ENCODE measurements around the gene RASA3. TPM values are rescaled to one million over a fixed set of nuclear protein-coding genes. Genes with fewer than 3 reads are reported as not detected.

Gene RASA3
- total and polyA plus RNA-seq, 2 donors = 17.8 to 26.3 TPM

DNA sequence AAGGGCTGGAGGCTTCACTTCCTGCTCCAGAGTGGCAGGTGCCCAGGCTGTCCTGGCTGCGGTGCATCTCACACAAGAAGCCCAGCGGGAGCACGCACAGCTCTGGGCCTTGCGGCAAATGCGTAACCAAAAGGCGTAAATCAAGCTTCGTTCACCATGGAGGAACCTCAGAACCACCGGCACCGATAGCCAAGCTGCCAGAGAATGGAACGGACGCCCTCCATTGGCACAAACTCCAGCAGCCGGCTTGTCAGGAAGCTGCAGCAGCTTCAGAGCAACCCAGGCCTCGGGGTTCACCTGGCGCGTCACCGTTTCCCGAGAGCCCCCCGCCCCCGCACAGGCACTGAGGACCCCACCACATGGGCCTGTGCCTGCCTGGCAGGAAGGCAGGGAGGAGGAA lies 76.7 kb downstream of the RASA3 start:
- WGBS = 95% methylated on average over 19 of the region's 19 CpGs
- H3K27ac ChIP-seq (ENCODE audit: low read depth) = no peak overlapping the region
- DNase-seq (ENCODE audit: extremely low spot score) = no peak
- no peaks in the 10 kb centered on the region for H3K36me3 ChIP-seq (ENCODE audit: insufficient read depth)
- no peaks in the 10 kb centered on the region for H3K4me1 ChIP-seq (ENCODE audit: insufficient read depth)
- no peak overlapping the region for H3K4me3 ChIP-seq (ENCODE audit: low read depth, low read length)

DNA sequence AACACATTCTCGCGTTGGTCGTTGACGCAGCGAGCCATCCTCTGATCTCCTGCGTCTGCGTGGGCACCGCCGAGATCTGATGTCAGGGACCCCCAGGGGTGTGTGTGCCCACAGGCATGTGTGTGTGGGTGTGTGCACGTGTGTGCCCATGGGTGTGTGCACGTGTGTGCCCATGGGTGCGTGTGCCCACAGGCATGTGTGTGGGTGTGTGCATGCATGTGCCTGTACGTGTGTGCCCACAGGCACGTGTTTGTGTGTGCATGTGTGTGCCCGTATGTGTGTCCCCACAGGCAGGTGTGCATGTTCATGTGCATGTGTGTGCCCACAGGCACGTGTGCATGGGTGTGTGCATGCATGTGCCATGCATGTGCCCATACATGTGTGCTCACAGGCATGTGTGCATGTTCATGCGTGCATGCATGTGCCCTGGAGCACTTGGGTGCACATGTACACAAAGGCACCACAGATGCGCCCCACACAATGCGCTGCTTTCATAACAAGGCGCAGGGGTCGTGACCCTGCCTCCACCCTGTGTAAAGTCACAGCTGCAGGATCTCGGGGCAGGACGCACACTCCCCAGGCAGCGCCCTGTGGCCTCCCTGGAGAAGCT lies 77.5 kb downstream of the RASA3 start:
- Histone ChIP-seq H3K36me3 (ENCODE audit: insufficient read depth) (no peaks in the 10 kb centered on the region), H3K4me1 (ENCODE audit: insufficient read depth) (no peaks in the 10 kb centered on the region), H3K4me3 (ENCODE audit: low read depth, low read length) (no peak overlapping the region), H3K27ac (ENCODE audit: low read depth) (no peak overlapping the region)
- WGBS = 91% methylated on average over 24 of the region's 24 CpGs
- no peak for DNase-seq (ENCODE audit: extremely low spot score)

DNA sequence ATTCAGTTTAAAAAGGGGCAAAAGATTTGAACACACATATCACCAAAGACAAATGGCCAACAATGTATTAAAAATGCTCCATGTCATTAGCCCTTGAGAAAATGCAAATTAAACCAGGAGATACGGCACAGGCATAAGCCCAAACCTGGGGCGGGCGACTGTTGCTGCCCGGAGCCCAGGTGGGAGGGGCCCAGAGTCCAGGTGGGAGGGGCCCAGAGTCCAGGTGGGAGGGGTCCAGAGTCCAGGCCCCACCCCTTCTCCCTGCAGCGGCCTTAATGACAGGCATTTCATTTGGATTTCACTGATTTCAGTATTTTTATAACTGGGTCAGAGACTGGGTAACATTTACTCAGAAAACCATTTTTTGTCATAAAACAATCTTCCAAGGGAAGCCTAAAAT lies 78.2 kb downstream of the RASA3 start:
- Histone ChIP-seq H3K4me3 (ENCODE audit: low read depth, low read length) (no peak overlapping the region), H3K27ac (ENCODE audit: low read depth) (no peak overlapping the region), H3K4me1 (ENCODE audit: insufficient read depth) (no peaks in the 10 kb centered on the region), H3K36me3 (ENCODE audit: insufficient read depth) (no peaks in the 10 kb centered on the region)
- 77% methylated on average over 5 of the region's 5 CpGs for WGBS
- DNase-seq (ENCODE audit: extremely low spot score) = no peak

DNA sequence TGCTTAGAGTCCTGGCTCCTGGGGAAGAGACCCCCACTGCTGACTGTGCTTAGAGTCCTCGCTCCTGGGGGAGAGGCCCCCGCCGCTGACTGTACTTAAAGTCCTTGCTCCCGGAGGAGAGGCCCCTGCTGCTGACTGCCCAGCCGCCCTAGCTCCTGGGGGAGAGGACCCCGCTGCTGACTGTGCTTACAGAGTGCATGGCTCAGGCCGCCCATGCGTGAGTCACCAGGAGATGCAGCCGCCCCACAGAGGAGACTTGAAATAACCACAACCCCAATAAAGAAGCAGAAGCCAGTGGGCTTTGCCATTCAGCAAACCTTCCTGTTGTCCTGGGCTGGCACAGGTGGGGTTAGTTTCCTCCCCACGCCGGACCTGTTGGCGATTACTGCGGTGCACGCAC lies 79.4 kb downstream of the RASA3 start:
- H3K36me3 ChIP-seq (ENCODE audit: insufficient read depth) = no peaks in the 10 kb centered on the region
- H3K4me3 ChIP-seq (ENCODE audit: low read depth, low read length) = no peak overlapping the region
- DNase-seq (ENCODE audit: extremely low spot score) = no peak
- H3K4me1 ChIP-seq (ENCODE audit: insufficient read depth) = no peaks in the 10 kb centered on the region
- 82% methylated on average over 14 of the region's 14 CpGs for WGBS
- no peak overlapping the region for H3K27ac ChIP-seq (ENCODE audit: low read depth)

DNA sequence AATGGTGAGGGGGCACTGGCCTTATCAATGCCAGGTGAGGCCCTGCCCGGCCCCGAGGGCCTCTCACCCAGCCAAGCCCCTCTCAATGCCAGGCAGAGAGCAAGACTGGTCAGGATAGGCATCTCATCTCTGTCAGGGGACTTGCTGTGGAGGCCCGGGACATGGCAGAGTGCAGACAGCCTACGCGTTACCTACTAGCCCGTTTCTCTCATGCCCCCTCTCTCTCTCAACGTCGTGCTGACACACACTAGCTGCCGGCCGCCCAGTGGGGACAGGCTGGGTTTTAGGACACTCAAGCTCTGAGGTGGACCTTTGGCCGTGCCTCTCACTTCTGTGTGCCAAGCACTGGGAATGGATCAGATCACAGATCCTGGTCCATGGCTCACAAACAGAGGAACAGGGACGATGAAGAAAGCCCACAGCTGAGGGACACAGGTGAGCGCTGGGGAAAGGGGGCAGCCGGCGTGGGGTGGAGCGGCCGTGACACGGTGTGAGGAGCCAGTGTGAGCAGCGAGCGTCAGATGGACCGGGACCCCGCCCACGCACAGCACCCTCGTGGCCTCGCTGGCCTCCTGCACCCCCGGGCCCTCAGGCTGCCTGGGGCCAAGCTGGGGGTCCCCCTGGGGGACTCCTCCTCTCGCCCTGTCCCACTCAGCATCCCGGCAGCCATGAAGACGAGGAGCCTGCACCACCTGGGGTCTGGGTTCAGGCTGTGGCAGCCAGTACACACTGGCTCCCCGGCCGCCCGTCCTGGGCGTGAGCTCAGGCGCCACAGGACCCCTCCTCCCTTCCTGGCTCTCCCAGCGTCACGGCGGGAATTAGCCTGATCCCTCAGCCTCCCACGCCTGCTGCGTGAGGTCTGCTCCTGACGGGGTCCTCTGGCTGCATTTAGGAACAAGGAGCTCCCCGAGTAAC lies 81.6 kb downstream of the RASA3 start:
- H3K4me1 ChIP-seq (ENCODE audit: insufficient read depth) = no peaks in the 10 kb centered on the region
- WGBS = 89% methylated on average over 40 of the region's 41 CpGs

DNA sequence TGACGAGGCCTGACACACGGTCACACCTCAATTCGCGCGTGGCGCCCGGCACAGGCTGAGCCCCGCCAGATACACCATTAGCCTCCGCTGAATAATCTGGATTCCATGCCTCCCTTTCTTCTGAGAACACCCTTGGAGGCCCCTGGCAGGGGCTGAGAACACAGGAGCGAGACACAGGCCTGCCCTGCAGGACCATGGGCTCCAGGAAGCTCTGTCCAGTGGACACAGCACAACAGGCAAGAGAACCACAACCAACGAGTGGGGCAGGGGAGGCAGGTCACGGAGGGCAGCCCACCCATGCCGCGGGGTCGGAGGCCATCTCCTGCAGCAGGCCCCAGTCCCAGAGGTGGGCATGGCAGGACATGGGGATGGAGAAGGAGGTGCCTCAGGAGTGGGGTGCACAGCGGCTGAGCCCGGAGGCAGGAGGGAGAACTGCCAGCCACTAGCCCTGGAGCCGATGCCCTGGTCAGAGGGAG lies 82.8 kb downstream of the RASA3 start:
- H3K4me1 ChIP-seq (ENCODE audit: insufficient read depth) = no peaks in the 10 kb centered on the region
- H3K4me3 ChIP-seq (ENCODE audit: low read depth, low read length) = no peak overlapping the region
- H3K27ac ChIP-seq (ENCODE audit: low read depth) = no peak overlapping the region
- DNase-seq (ENCODE audit: extremely low spot score) = no peak
- 92% methylated on average over 18 of the region's 18 CpGs for WGBS
- H3K36me3 ChIP-seq (ENCODE audit: insufficient read depth) = no peaks in the 10 kb centered on the region

More for the DNA sequence above, 81.6 kb downstream of the RASA3 start:
- no peak overlapping the region for H3K27ac ChIP-seq (ENCODE audit: low read depth)
- H3K36me3 ChIP-seq (ENCODE audit: insufficient read depth) = no peaks in the 10 kb centered on the region
- DNase-seq (ENCODE audit: extremely low spot score) = no peak
- H3K4me3 ChIP-seq (ENCODE audit: low read depth, low read length) = no peak overlapping the region

DNA sequence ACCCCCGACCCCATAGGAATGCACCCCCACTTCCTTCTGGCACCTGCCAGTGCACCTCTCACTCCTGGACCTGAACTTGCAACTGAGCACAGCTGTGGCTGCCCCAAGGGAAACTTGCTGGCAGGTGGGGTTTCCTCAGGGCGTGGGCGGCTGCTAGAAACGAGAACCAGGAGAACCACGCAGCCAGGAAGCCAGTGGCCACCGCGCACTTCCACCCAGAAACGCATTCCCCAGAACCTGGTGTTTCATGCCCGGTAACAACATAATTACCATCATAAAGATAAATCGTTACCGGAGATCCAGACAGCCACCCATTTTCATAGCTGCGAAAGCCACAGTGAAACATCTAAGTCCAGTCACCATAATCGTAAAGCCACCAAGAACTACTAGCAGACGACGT lies 83.4 kb downstream of the RASA3 start:
- no peaks in the 10 kb centered on the region for H3K36me3 ChIP-seq (ENCODE audit: insufficient read depth)
- no peak for DNase-seq (ENCODE audit: extremely low spot score)
- no peak overlapping the region for H3K4me3 ChIP-seq (ENCODE audit: low read depth, low read length)
- no peaks in the 10 kb centered on the region for H3K4me1 ChIP-seq (ENCODE audit: insufficient read depth)
- WGBS = 78% methylated on average over 15 of the region's 15 CpGs
- H3K27ac ChIP-seq (ENCODE audit: low read depth) = no peak overlapping the region

DNA sequence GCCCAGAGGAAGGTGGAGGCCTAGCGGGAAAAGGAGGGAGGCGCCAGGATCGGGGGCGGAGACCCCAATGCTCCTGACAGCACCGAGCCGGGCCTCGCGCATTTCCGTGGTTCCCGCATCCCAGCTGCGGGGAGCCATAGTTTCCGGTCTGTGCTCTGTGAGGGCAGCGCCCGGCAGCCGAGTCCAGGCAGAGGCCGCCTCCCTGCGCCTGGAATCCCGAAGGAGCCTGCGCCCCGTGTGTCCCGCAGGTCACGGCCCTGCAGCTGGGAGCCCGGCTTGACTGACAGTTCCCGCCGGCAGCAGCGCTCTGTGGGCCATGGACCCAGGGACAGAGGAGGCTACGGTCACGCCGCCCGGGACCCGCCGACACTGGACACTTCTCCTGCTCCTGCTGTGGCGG lies 84.0 kb downstream of the RASA3 start:
- H3K36me3 ChIP-seq (ENCODE audit: insufficient read depth) = no peaks in the 10 kb centered on the region
- no peaks in the 10 kb centered on the region for H3K4me1 ChIP-seq (ENCODE audit: insufficient read depth)
- H3K27ac ChIP-seq (ENCODE audit: low read depth) = no peak overlapping the region
- no peak for DNase-seq (ENCODE audit: extremely low spot score)
- WGBS = 90% methylated on average over 33 of the region's 33 CpGs
- no peak overlapping the region for H3K4me3 ChIP-seq (ENCODE audit: low read depth, low read length)

DNA sequence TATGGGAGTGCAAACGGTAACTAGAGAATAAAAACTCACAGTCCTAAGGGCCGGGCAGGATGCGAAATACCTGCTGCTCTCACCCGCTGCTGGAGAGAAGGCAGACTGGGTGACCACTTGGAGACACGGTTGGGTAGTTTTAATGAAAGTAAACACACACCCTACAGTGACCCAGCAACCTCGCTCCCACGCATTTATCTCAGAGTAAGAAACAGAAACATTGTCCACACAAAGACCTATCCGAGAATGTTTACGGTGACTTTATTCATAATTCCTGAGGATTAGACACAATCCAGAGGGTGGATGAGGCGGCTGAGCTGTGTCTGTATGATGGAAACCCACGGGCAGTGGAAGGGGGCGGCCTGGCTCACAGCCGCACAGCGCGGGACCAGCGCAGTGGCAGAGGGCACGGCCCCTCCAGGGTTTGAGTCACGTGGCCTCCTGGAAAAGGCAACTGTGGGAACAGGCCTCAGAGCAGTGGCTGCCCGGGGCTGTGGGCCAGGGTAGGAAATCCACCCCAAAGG lies 85.0 kb downstream of the RASA3 start:
- Histone ChIP-seq H3K27ac (ENCODE audit: low read depth) (no peak overlapping the region), H3K36me3 (ENCODE audit: insufficient read depth) (no peaks in the 10 kb centered on the region), H3K4me1 (ENCODE audit: insufficient read depth) (no peaks in the 10 kb centered on the region), H3K4me3 (ENCODE audit: low read depth, low read length) (no peak overlapping the region)
- 56% methylated on average over 19 of the region's 19 CpGs for WGBS
- no peak for DNase-seq (ENCODE audit: extremely low spot score)

DNA sequence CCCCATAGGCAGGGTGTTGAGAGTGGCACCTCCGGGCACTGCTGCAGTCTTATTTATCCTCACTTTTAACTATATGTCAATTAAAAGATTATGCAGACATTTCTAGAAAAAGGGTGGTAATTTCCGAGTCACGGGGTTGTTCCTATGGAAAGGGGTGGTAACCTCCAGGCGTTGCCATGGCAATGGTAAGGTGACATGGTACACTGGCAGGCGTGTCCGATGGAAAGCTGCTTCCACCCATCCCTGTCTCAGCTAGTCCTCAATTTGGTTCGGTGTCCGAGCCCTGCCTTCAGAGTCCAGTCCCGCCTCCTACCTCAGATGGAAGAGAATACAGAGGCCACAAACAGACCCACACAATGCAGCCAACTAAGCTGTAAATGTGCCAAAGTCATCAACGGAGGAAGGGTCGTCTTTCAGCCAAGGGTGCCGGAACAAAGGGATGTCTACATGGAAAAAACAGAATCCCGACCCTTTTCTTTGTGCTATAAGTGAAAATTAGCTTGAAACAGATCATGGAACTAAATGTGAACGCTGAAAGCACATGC lies 85.9 kb downstream of the RASA3 start:
- no peak for DNase-seq (ENCODE audit: extremely low spot score)
- WGBS = 91% methylated on average over 14 of the region's 14 CpGs
- Histone ChIP-seq H3K4me3 (ENCODE audit: low read depth, low read length) (no peak overlapping the region), H3K4me1 (ENCODE audit: insufficient read depth) (no peaks in the 10 kb centered on the region), H3K27ac (ENCODE audit: low read depth) (no peak overlapping the region), H3K36me3 (ENCODE audit: insufficient read depth) (no peaks in the 10 kb centered on the region)

DNA sequence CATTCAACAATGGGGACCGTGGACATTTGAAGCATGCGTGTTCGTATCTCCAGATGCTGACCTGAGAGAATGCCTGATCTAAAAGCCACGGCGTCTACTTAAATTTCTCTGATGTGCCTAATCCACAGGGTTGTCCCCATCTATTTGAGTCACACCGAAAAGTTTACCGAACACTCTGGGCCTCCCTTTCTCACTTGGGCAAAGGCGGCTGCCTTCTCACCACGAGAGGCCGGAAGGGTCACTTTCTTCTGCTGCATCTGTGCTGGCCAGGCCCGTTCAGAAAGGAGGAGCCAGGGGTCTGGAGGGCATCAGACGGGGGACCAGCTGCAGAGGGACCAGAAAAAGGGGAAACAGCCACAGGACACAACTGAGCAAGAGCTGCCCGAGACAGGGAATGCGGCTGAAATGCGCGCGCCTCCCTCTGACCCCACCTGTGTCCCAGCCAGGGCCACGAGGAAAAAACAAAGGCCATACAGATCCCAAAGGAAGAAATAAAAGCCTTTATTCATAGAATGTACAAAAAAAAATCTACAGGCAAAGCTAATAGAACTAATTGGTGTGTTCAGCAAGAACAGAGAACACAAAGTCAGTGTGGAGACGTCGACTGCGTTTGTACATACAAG lies 87.2 kb downstream of the RASA3 start:
- 90% methylated on average over 21 of the region's 21 CpGs for WGBS
- no peaks in the 10 kb centered on the region for H3K36me3 ChIP-seq (ENCODE audit: insufficient read depth)
- peak overlapping the region; percentile 59 for H3K27ac ChIP-seq (ENCODE audit: low read depth)
- no peaks in the 10 kb centered on the region for H3K4me1 ChIP-seq (ENCODE audit: insufficient read depth)
- no peak overlapping the region for H3K4me3 ChIP-seq (ENCODE audit: low read depth, low read length)
- no peak for DNase-seq (ENCODE audit: extremely low spot score)

DNA sequence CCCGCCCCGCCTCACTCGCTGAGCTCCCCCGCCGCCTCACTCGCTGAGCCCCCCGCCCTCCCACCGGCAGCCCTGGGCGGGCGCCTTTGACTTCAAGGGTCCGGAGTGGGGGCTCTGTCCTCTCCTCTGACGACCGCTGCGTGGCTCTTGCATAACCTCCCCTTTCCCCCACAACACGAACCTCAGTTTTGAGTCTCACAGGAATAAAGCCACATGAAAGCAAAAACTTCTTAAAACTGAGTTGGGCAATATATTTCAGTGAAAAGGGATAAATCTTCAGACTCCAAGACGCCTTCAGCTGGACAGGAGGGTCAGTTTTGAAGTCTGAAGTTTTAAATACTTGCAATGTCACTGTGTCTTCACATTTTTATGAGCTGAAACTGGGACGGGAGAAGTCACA lies 87.9 kb downstream of the RASA3 start:
- 62% methylated on average over 15 of the region's 17 CpGs for WGBS
- no peak overlapping the region for H3K27ac ChIP-seq (ENCODE audit: low read depth)
- H3K36me3 ChIP-seq (ENCODE audit: insufficient read depth) = no peaks in the 10 kb centered on the region
- no peaks in the 10 kb centered on the region for H3K4me1 ChIP-seq (ENCODE audit: insufficient read depth)
- no peak for DNase-seq (ENCODE audit: extremely low spot score)
- no peak overlapping the region for H3K4me3 ChIP-seq (ENCODE audit: low read depth, low read length)

DNA sequence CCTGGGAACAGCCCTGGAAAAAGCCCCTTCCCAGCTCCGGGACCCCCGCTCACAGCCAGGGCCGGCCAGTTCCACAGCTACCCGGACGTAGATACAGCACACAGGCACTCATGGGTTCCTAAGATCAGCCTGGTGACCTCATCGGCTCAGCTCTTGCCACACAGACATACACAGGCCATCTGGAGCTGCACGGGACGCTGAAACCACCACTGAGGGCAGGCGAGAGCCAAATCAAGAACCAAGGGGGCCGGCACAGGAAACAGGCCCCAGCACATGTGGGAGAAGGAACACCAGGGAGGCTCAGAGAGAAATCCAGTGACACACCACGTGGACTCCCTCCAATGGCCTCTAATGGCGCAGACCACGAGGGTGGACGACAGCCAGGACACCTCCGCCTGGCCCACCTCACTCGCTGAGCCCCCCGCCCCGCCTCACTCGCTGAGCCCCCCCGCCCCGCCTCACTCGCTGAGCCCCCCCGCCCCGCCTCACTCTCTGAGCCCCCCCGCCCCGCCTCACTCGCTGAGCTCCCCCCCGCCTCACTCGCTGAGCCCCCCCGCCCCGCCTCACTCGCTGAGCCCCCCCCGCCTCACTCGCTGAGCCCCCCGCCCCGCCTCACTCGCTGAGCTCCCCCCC lies 88.9 kb downstream of the RASA3 start:
- no peak for DNase-seq (ENCODE audit: extremely low spot score)
- Histone ChIP-seq H3K4me1 (ENCODE audit: insufficient read depth) (no peaks in the 10 kb centered on the region), H3K36me3 (ENCODE audit: insufficient read depth) (no peaks in the 10 kb centered on the region), H3K27ac (ENCODE audit: low read depth) (no peak overlapping the region), H3K4me3 (ENCODE audit: low read depth, low read length) (no peak overlapping the region)
- 62% methylated on average over 17 of the region's 37 CpGs for WGBS

Measured in urinary bladder (tissue), 4 donors.